Esophagus muscularis mucosa (tissue), 4 donors: Measurements from ENCODE around the gene SART1. TPM values are rescaled to one million over a fixed set of nuclear protein-coding genes. Genes with fewer than 3 reads are reported as not detected.

Experiments
- DNase-seq: peaks from one replicate; pipeline ENCODE4 v3.0.0-alpha.2; 2017; ENCODE audit errors: extremely low spot score
- H3K27ac ChIP-seq, 4 donors: fragments of 200-600 bp; sonication (generic); replicated peaks in 1 of 4; 1 replicate in 3 of 4; 2 replicates in 1 of 4; pipeline ENCODE4 v1.5.1; 2016 to 2019; ENCODE audit warnings: mild to moderate bottlenecking in 1 of 4
- H3K27me3 ChIP-seq, 4 donors: fragments of 200-600 bp; sonication (generic); one replicate each; pipeline versions ENCODE4 v1.5.1 to v1.6.0; 2016 to 2019
- H3K36me3 ChIP-seq, 4 donors: fragments of 200-600 bp; sonication (generic); one replicate each; pipeline ENCODE4 v1.5.1; 2016 to 2019
- H3K4me1 ChIP-seq, 4 donors: fragments of 200-600 bp; sonication (generic); one replicate each; pipeline ENCODE4 v1.5.1; 2016 to 2019
- H3K4me3 ChIP-seq, 4 donors: fragments of 200-600 bp; sonication (generic); 1 replicate in 2 of 4; 2 replicates in 2 of 4; pipeline ENCODE4 v1.5.1; 2016 to 2019; ENCODE audit warnings: mild to moderate bottlenecking in 4 of 4, moderate library complexity in 1 of 4
- H3K9me3 ChIP-seq, 4 donors: fragments of 200-600 bp; sonication (generic); 1 replicate in 3 of 4; 2 replicates in 1 of 4; pipeline ENCODE4 v1.5.1; 2016 to 2019
- CTCF ChIP-seq, 3 experiments: fragments of 200-600 bp in 2 of 3; fragments of 450-650 bp in 1 of 3; sonication (generic) in 2 of 3; IDR thresholded peaks; one replicate each; pipeline ENCODE4 v1.5.1; 2017 to 2019; ENCODE audit warnings: antibody characterized with exemption in 3 of 3, mild to moderate bottlenecking in 2 of 3, moderate library complexity in 1 of 3
- EP300 ChIP-seq: sonication (generic); formaldehyde crosslinking; IDR thresholded peaks from one replicate; pipeline ENCODE4 v1.6.1; 2017; ENCODE audit warnings: antibody characterized with exemption
- POLR2A ChIP-seq: fragments of 450-650 bp; IDR thresholded peaks from one replicate; pipeline ENCODE4 v1.6.1; 2017; ENCODE audit warnings: antibody characterized with exemption, moderate library complexity, mild to moderate bottlenecking, low read depth
- POLR2AphosphoS5 ChIP-seq, 2 donors: sonication (generic); formaldehyde crosslinking; IDR thresholded peaks; one replicate each; pipeline ENCODE4 v1.6.1; 2017; ENCODE audit warnings: antibody characterized with exemption in 2 of 2
- WGBS: methylation state at CpG from one replicate; pipeline ENCODE4 v1.1.5; 2018; 5-methylcytosine and 5-hydroxymethylcytosine counted together
- intact Hi-C: fragments of 100-400 bp; cut with DNase I; formaldehyde crosslinking; loops from one replicate; pipeline ENCODE4 v1.15.1; 2023
- total RNA-seq, 4 donors: library from RNA; depleted of rRNA; stranded (reverse); fragments of >200 nt; gene quantifications; one replicate each; pipeline versions ENCODE4 v1.1.0 to v1.2.1, GENCODE V29; 2016

The SART1 gene
- total RNA-seq, 4 donors from 2014 or later = 47.8 to 65.0 (median 58.7) TPM

GRCh38 chr11:65928667-65929066 is 32.9 kb upstream of the SART1 start:
- DNase-seq = no peak
- H3K4me1 ChIP-seq = no peaks in the 10 kb centered on the region
- no peaks in the 10 kb centered on the region for H3K9me3 ChIP-seq
- no peak for TF ChIP-seq POLR2AphosphoS5 (IDR thresholded peaks at IDR 0.05)
- TF ChIP-seq POLR2A = no peak
- TF ChIP-seq CTCF (IDR thresholded peaks at IDR 0.05) = no peak
- no peak for TF ChIP-seq EP300
- no peak overlapping the region for H3K4me3 ChIP-seq
- H3K27ac ChIP-seq = no peak overlapping the region
- 72% methylated on average over 6 of the region's 6 CpGs for WGBS
- H3K36me3 ChIP-seq = peaks cover 0 to 3% (median under 1%) of the 10 kb centered on the region in 4 donors
- intact Hi-C loops = loop anchor here (10.0 kb wide), 1 partner anchor 56 kb away; no protein-coding TSS in a partner anchor
- H3K27me3 ChIP-seq = peaks cover 0 to 6% (median 0%) of the 10 kb centered on the region in 4 donors

GRCh38 chr11:65931773-65932557 is 29.6 kb upstream of the SART1 start:
- no peak overlapping the region for H3K27ac ChIP-seq
- no peak overlapping the region for H3K4me3 ChIP-seq
- no peaks in the 10 kb centered on the region for H3K36me3 ChIP-seq
- TF ChIP-seq EP300 = no peak
- no peak for TF ChIP-seq POLR2AphosphoS5 (IDR thresholded peaks at IDR 0.05)
- TF ChIP-seq CTCF (IDR thresholded peaks at IDR 0.05) = no peak
- TF ChIP-seq POLR2A = no peak
- WGBS = 52% methylated on average over 13 of the region's 13 CpGs
- H3K4me1 ChIP-seq = no peaks in the 10 kb centered on the region
- DNase-seq = no peak
- intact Hi-C loops = no loop called here
- peaks cover 0 to 6% (median 0%) of the 10 kb centered on the region in 4 donors for H3K27me3 ChIP-seq
- no peaks in the 10 kb centered on the region for H3K9me3 ChIP-seq

- no peak overlapping the region for H3K27ac ChIP-seq
- TF ChIP-seq POLR2AphosphoS5 (IDR thresholded peaks at IDR 0.05) (no peak), POLR2A (no peak), CTCF (IDR thresholded peaks at IDR 0.05) (no peak), EP300 (no peak)
- H3K4me3 ChIP-seq = no peak overlapping the region
- 36% methylated on average over 9 of the region's 9 CpGs for WGBS
- intact Hi-C loops = no loop called here
- no peaks in the 10 kb centered on the region for H3K4me1 ChIP-seq
- H3K36me3 ChIP-seq = no peaks in the 10 kb centered on the region
- no peak for DNase-seq
- no peaks in the 10 kb centered on the region for H3K9me3 ChIP-seq
- peaks cover 0 to 9% (median 0%) of the 10 kb centered on the region in 4 donors for H3K27me3 ChIP-seq
Observed at GRCh38 chr11:65932558-65932919, 29.0 kb upstream of the SART1 start.

- TF ChIP-seq EP300 (no peak), CTCF (IDR thresholded peaks at IDR 0.05) (no peak), POLR2AphosphoS5 (IDR thresholded peaks at IDR 0.05) (no peak), POLR2A (no peak)
- intact Hi-C loops = no loop called here
Observed at GRCh38 chr11:65934014-65934413, 27.5 kb upstream of the SART1 start.

More at GRCh38 chr11:65934014-65934413, 27.5 kb upstream of the SART1 start:
- Histone ChIP-seq H3K4me1 (no peaks in the 10 kb centered on the region), H3K9me3 (no peaks in the 10 kb centered on the region), H3K27me3 (peaks cover 0 to 21% (median 0%) of the 10 kb centered on the region in 4 donors), H3K27ac (no peak overlapping the region), H3K36me3 (no peaks in the 10 kb centered on the region), H3K4me3 (no peak overlapping the region)
- DNase-seq = no peak
- 49% methylated on average over 4 of the region's 4 CpGs for WGBS
